ENCODE measurements around the gene SFXN3.

The SFXN3 gene

DNA sequence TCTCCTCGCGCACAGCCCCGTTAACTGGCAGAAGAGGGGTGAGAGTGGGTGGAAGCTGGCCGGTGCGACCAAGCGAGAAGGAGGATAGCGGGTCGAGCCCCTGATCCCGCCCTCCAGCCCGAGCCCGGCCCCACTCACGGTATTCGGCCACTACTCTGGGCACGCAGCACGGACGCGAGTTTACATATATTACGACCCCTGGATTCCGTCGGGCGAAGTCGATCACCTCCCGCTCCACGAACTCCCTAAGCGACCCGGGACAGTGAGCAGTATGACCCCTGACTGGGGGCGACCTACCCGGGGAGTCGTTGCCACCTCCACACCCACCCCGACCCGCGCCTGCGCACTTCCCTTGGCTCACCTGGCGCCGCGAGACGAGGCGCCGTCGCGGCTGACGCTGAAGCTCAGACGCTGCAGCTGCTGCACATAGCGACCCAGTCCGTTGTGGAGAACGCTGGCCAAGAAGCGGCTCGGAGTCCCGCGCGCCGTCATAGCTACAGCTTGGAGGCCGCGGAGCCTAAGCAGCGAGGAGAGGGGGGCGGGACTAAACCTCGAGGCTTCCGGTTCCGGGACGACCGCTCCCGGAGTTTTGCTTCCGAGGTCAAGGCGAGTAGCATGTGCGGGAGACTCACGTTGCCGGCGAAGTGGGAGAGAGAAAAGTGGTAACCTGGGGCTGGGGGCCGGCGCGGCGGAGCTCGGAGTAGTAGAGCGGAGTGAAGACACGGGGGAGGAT lies 43.9 kb upstream of the SFXN3 start, which contains the start of the genes MRPL43 and TWNK:
TSS of gene MRPL43 (minus strand) at position 546 of the 733 bp plus-strand sequence. CDS start at position 492, 54 bp downstream.
TSS of gene TWNK (plus strand) at position 592 of the 733 bp plus-strand sequence. CDS start 668 bp downstream, outside the sequence.
- Histone ChIP-seq H3K27ac (peak within 1 kb of the TSS; percentile 69 to 85), H3K4me3 (peak within 1 kb of the TSS; percentile 98)
- peak; percentile 89 for DNase-seq (ENCODE audit: low spot score)
- TF ChIP-seq, protein P1, sequence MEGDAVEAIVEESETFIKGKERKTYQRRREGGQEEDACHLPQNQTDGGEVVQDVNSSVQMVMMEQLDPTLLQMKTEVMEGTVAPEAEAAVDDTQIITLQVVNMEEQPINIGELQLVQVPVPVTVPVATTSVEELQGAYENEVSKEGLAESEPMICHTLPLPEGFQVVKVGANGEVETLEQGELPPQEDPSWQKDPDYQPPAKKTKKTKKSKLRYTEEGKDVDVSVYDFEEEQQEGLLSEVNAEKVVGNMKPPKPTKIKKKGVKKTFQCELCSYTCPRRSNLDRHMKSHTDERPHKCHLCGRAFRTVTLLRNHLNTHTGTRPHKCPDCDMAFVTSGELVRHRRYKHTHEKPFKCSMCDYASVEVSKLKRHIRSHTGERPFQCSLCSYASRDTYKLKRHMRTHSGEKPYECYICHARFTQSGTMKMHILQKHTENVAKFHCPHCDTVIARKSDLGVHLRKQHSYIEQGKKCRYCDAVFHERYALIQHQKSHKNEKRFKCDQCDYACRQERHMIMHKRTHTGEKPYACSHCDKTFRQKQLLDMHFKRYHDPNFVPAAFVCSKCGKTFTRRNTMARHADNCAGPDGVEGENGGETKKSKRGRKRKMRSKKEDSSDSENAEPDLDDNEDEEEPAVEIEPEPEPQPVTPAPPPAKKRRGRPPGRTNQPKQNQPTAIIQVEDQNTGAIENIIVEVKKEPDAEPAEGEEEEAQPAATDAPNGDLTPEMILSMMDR (IDR thresholded peaks at IDR 0.05): no peak

DNA sequence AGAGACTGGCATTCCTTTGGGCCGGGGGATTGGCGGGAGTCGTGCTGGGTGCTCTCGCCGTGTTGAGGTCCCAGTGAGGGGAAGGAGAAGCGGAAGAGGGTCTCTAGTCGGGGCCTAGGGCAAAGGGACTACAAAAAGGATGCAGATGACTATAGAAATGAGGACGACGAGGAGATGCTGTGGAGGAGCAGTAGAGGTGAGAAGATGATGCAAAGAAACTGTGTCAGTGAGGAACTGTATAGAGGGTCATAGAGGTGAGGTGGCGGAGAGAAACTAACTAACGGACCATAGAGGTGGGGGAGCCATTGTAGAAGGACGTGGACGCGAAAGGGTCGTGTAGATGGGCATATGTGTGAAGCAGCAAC lies 43.4 kb upstream of the SFXN3 start:
- TF ChIP-seq, protein P1 (IDR thresholded peaks at IDR 0.05): no peak
- Histone ChIP-seq H3K27ac (peak overlapping the region in 1 of 2 donors; percentile 85), H3K4me3 (peak overlapping the region; percentile 98)
- DNase-seq (ENCODE audit: low spot score): no peak

DNA sequence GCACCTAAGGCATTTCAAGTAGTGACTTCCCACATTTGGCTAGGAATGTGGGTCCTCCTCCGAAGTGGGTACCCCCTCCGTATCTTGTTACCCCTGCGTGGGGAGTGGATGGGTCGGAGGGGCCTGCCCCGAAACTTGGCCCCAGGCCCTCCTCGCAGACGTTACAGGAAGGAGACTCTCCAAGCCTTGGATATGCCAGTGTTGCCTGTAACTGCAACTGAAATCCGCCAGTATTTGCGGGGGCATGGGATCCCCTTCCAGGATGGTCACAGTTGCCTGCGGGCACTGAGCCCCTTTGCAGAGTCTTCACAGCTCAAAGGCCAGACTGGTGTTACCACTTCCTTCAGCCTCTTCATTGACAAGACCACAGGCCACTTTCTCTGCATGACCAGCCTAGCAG lies 42.9 kb upstream of the SFXN3 start:
- no peak for DNase-seq (ENCODE audit: low spot score)
- TF ChIP-seq, protein P1 (IDR thresholded peaks at IDR 0.05): no peak
- Histone ChIP-seq H3K4me3 (peak overlapping the region; percentile 98), H3K27ac (no peak overlapping the region)

DNA sequence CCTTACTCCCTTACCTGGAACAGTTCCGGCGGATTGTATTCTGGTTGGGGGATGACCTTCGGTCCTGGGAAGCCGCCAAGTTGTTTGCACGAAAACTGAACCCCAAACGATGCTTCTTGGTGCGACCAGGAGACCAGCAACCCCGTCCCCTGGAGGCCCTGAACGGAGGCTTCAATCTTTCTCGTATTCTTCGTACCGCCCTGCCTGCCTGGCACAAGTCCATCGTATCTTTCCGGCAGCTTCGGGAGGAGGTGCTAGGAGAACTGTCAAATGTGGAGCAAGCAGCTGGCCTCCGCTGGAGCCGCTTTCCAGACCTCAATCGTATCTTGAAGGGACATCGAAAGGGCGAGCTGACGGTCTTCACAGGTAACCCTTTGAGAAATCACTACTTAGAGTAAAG lies 41.9 kb upstream of the SFXN3 start:
- H3K4me3 ChIP-seq: no peak overlapping the region
- H3K27ac ChIP-seq: no peak overlapping the region
- no peak for DNase-seq (ENCODE audit: low spot score)
- TF ChIP-seq, protein P1 (IDR thresholded peaks at IDR 0.05): no peak

DNA sequence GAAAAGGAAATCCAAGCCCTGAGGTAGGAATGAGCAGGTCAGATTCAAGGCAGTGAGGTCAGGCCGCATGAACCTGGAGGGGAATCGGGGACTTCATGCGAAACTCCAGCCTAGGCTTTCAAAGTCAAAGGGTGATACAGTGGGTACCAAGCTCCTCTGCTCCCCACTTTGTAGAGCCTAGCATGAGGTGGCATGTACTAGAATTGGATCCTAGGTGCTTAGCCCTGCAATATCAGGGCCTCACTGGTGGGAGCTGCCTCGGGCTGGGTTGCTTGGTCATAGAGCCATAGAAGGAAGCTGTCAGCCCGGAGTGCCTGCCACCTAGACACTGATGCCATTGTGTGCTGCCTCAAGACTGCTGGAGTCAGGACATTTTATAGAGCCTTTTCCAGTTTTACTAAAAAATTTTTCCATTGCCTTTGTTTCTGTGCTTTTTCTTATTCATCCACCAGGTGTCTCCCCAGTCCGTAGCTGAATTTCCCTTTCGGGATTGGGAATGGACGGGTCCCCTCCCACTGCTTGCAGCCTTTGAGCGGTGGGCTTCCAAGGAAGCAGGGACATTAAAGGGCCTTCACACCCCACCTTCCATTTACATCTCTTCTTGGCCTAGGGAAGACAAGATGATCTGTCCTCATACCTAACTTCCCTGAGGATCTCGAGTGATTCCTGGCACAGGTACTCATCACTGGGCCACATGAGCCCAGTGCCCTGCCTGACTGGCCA lies 36.9 kb upstream of the SFXN3 start:
- DNase-seq (ENCODE audit: low spot score): no peak
- no peak overlapping the region for H3K27ac ChIP-seq
- TF ChIP-seq, protein P1 (IDR thresholded peaks at IDR 0.05): peak; percentile 68

DNA sequence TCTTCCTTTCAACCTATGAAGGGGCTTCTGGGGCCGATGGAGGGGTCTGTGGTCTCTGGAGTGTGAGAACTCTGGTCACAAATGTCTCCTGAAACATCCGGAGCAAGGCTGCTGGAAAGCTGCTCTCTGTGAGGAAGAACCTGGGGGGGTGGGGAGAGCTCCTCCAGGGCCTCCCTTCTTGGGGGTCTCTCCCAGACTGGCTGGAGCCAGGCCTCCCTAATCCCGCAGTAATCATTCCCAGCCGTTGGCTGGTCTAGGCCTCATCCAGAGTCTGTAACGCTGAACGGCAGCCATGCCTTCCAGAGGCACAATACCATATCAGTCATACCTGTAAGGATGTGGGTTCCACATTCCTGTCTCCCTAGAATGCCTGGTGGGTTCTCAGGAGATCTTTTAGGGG lies 35.9 kb upstream of the SFXN3 start:
- Histone ChIP-seq H3K27ac (no peak overlapping the region), H3K4me3 (no peak overlapping the region)
- no peak for DNase-seq (ENCODE audit: low spot score)
- TF ChIP-seq, protein P1 (IDR thresholded peaks at IDR 0.05): no peak

More for the DNA sequence above, 36.9 kb upstream of the SFXN3 start:
- no peak overlapping the region for H3K4me3 ChIP-seq
